ENCODE data around the gene NCAPD2.

NCAPD2 gene

DNA sequence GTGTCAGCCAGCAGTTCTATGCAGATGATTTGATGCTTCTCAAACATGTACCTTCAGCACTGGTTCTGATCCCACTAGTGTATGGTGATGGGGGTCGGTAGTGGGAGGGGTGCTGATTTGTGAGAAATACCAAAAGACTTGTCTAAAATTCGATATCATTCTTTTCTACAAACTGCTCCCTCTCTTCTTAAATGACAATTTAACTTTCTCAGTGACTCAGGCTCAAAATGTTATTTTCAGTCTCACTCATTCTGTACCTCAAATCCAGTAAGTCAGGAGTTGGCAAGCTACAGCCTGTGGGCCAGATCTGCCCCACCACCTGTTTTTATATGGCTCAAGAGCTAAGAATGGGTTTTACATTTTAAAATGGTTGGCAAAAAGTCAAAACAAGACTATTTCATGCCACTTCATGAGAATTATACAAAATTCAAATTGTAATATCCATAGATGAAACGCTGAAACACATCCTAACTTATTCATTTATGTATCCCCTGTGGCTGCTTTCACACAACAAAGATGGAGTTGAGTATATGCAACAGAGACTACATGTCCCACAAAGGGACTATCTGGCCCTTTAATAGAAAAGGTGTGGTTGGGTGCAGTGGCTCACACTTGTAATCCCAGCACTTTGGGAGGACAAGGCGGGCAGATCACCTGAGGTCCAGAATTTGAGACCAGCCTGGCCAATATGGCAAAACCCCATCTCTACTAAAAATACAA, 80.8 kb downstream of the NCAPD2 start:
- no peaks in the 10 kb centered on the region for H3K27me3 ChIP-seq (ENCODE audit: control insufficient read depth in 1 of 2, insufficient read depth in 1 of 2, low read length in 2 of 2)
- no peak overlapping the region for H4K8ac ChIP-seq (ENCODE audit: low read length)
- no peak overlapping the region for H4K91ac ChIP-seq (ENCODE audit: low read length)
- H3K23ac ChIP-seq (ENCODE audit: low read length in 2 of 2) = no peak overlapping the region
- no peak overlapping the region for H3K18ac ChIP-seq (ENCODE audit: low read depth in 1 of 2, low read length in 2 of 2)
- H3K4me2 ChIP-seq (ENCODE audit: low read length, poor library complexity, severe bottlenecking) = no peak overlapping the region
- H3K4ac ChIP-seq (ENCODE audit: low read depth in 1 of 2, low read length in 2 of 2) = no peak overlapping the region
- no peak for DNase-seq
- H2AFZ ChIP-seq (ENCODE audit: low read depth, low read length) = no peak overlapping the region
- H2BK120ac ChIP-seq (ENCODE audit: low read depth, low read length) = no peak overlapping the region
- peaks cover 3% of the 10 kb centered on the region for H3K4me1 ChIP-seq (ENCODE audit: control insufficient read depth, insufficient read depth, low read depth, low read length)
- H3K27ac ChIP-seq (ENCODE audit: low read length, poor library complexity, severe bottlenecking) = no peak overlapping the region
- H3K14ac ChIP-seq (ENCODE audit: low read length in 2 of 2) = no peak overlapping the region
- no peaks in the 10 kb centered on the region for H3K9me3 ChIP-seq (ENCODE audit: control insufficient read depth, low read length)
- no peak overlapping the region for H2BK5ac ChIP-seq (ENCODE audit: low read depth, low read length, poor library complexity, severe bottlenecking)
- no peak overlapping the region for H3K4me3 ChIP-seq (ENCODE audit: insufficient read depth in 1 of 2, low read depth in 1 of 2, low read length in 2 of 2)
- H2AK5ac ChIP-seq (ENCODE audit: low read length, severe bottlenecking) = no peak overlapping the region
- no peak overlapping the region for H3K9ac ChIP-seq (ENCODE audit: low read length)
- 90% methylated on average over 3 of the region's 4 CpGs for WGBS
- peaks cover 78 to 91% of the 10 kb centered on the region in 2 experiments for H3K36me3 ChIP-seq (ENCODE audit: control insufficient read depth in 1 of 2, insufficient read depth in 2 of 2, low read depth in 1 of 2, low read length in 2 of 2)
- H3K79me1 ChIP-seq (replicated peaks; ENCODE audit: low read length, poor library complexity, severe bottlenecking) = peaks cover 25% of the 10 kb centered on the region
- H2BK12ac ChIP-seq (ENCODE audit: low read length in 2 of 2) = no peak overlapping the region
- H2BK15ac ChIP-seq (ENCODE audit: low read depth, poor library complexity, severe bottlenecking) = no peak overlapping the region

GRCh38 chr12:6575648-6576047, 81.7 kb downstream of the NCAPD2 start:
- Histone ChIP-seq H4K8ac (ENCODE audit: low read length) (no peak overlapping the region), H3K27ac (ENCODE audit: low read length, poor library complexity, severe bottlenecking) (no peak overlapping the region), H4K91ac (ENCODE audit: low read length) (no peak overlapping the region), H2BK15ac (ENCODE audit: low read depth, poor library complexity, severe bottlenecking) (no peak overlapping the region), H3K9ac (ENCODE audit: low read length) (no peak overlapping the region), H3K23ac (ENCODE audit: low read length in 2 of 2) (no peak overlapping the region), H3K4me2 (ENCODE audit: low read length, poor library complexity, severe bottlenecking) (peak overlapping the region; percentile 16), H3K4me1 (ENCODE audit: control insufficient read depth, insufficient read depth, low read depth, low read length) (no peaks in the 10 kb centered on the region), H2BK12ac (ENCODE audit: low read length in 2 of 2) (no peak overlapping the region), H3K79me1 (replicated peaks; ENCODE audit: low read length, poor library complexity, severe bottlenecking) (peaks cover 27% of the 10 kb centered on the region), H3K4me3 (ENCODE audit: insufficient read depth in 1 of 2, low read depth in 1 of 2, low read length in 2 of 2) (no peak overlapping the region), H3K14ac (ENCODE audit: low read length in 2 of 2) (no peak overlapping the region), H3K9me3 (ENCODE audit: control insufficient read depth, low read length) (no peaks in the 10 kb centered on the region), H2AK5ac (ENCODE audit: low read length, severe bottlenecking) (no peak overlapping the region), H2BK120ac (ENCODE audit: low read depth, low read length) (no peak overlapping the region), H2AFZ (ENCODE audit: low read depth, low read length) (no peak overlapping the region), H3K36me3 (ENCODE audit: control insufficient read depth in 1 of 2, insufficient read depth in 2 of 2, low read depth in 1 of 2, low read length in 2 of 2) (peaks cover 77 to 90% of the 10 kb centered on the region in 2 experiments), H3K27me3 (ENCODE audit: control insufficient read depth in 1 of 2, insufficient read depth in 1 of 2, low read length in 2 of 2) (no peaks in the 10 kb centered on the region), H3K18ac (ENCODE audit: low read depth in 1 of 2, low read length in 2 of 2) (no peak overlapping the region), H2BK5ac (ENCODE audit: low read depth, low read length, poor library complexity, severe bottlenecking) (no peak overlapping the region), H3K4ac (ENCODE audit: low read depth in 1 of 2, low read length in 2 of 2) (no peak overlapping the region)
- 96% methylated on average over 8 of the region's 8 CpGs for WGBS
- DNase-seq = no peak

Small RNA genes lying within 50 kb of the gene (small RNA-seq; reads per million reads assigned to genes)
- 150 reads per million, percentile 93 among the genes with 10 or more reads in this experiment for gene SCARNA11 (ENCODE audit: low read depth)

All from mesenchymal stem cell (in vitro differentiated cells and primary cell).